ENCODE measurements around the gene CDNF. TPM values are rescaled to one million over a fixed set of nuclear protein-coding genes. Genes with fewer than 3 reads are reported as not detected.

Gene CDNF
- polyA plus RNA-seq, 1 experiment, result 1.7 TPM

GRCh38 chr10:14858338-14858960 is 20.6 kb upstream of the CDNF start:
- H3K27me3 ChIP-seq (ENCODE audit: control insufficient read depth, insufficient read depth, low read length), result no peaks in the 10 kb centered on the region
- no peak for TF ChIP-seq CTCF (IDR thresholded peaks at IDR 0.05; ENCODE audit: low read depth, low read length)
- no peak overlapping the region for H3K4me3 ChIP-seq (ENCODE audit: low read depth, low read length)
- CTCF ChIA-PET, result no interaction called here
- DNase-seq (ENCODE audit: low read depth, low spot score), result no peak
- no peaks in the 10 kb centered on the region for H3K9me3 ChIP-seq (ENCODE audit: control insufficient read depth, insufficient read depth, low read length)
- H3K27ac ChIP-seq (ENCODE audit: low read depth, low read length), result no peak overlapping the region
- POLR2A ChIA-PET, result no interaction called here

- ChIA-PET POLR2A (no interaction called here), CTCF (no interaction called here)
- no peak overlapping the region for H3K27ac ChIP-seq (ENCODE audit: low read depth, low read length)
- H3K9me3 ChIP-seq (ENCODE audit: control insufficient read depth, insufficient read depth, low read length), result no peaks in the 10 kb centered on the region
- no peaks in the 10 kb centered on the region for H3K27me3 ChIP-seq (ENCODE audit: control insufficient read depth, insufficient read depth, low read length)
- H3K4me3 ChIP-seq (ENCODE audit: low read depth, low read length), result no peak overlapping the region
- no peak for TF ChIP-seq CTCF (IDR thresholded peaks at IDR 0.05; ENCODE audit: low read depth, low read length)
- DNase-seq (ENCODE audit: low read depth, low spot score), result no peak
Measured at GRCh38 chr10:14855453-14855852, 17.6 kb upstream of the CDNF start.

GRCh38 chr10:14852236-14852635 is 14.4 kb upstream of the CDNF start:
- no peak for TF ChIP-seq CTCF (IDR thresholded peaks at IDR 0.05; ENCODE audit: low read depth, low read length)
- Histone ChIP-seq H3K27ac (ENCODE audit: low read depth, low read length) (no peak overlapping the region), H3K27me3 (ENCODE audit: control insufficient read depth, insufficient read depth, low read length) (no peaks in the 10 kb centered on the region), H3K4me3 (ENCODE audit: low read depth, low read length) (no peak overlapping the region), H3K9me3 (ENCODE audit: control insufficient read depth, insufficient read depth, low read length) (no peaks in the 10 kb centered on the region)
- ChIA-PET POLR2A (interaction anchor here (0.6 kb wide), 1 partner anchor 263 kb away, joined by 3 read pairs; no protein-coding TSS in a partner anchor), CTCF (interaction anchor here (1.2 kb wide), 1 partner anchor 29 kb away, joined by 4 read pairs; no protein-coding TSS in a partner anchor)
- no peak for DNase-seq (ENCODE audit: low read depth, low spot score)

- Histone ChIP-seq H3K27ac (ENCODE audit: low read depth, low read length) (no peak overlapping the region), H3K27me3 (ENCODE audit: control insufficient read depth, insufficient read depth, low read length) (no peaks in the 10 kb centered on the region), H3K4me3 (ENCODE audit: low read depth, low read length) (no peak overlapping the region), H3K9me3 (ENCODE audit: control insufficient read depth, insufficient read depth, low read length) (no peaks in the 10 kb centered on the region)
- no peak for DNase-seq (ENCODE audit: low read depth, low spot score)
- no peak for TF ChIP-seq CTCF (IDR thresholded peaks at IDR 0.05; ENCODE audit: low read depth, low read length)
- ChIA-PET CTCF (interaction anchor here (1.1 kb wide), 1 partner anchor 399 kb away, joined by 3 read pairs; no protein-coding TSS in a partner anchor), POLR2A (interaction anchor here (0.7 kb wide), 1 partner anchor 1626 kb away, joined by 3 read pairs; no protein-coding TSS in a partner anchor)
Measured at GRCh38 chr10:14844948-14845347, 7.1 kb upstream of the CDNF start.

GRCh38 chr10:14843327-14843988 is 5.6 kb upstream of the CDNF start:
- no peak for DNase-seq (ENCODE audit: low read depth, low spot score)
- Histone ChIP-seq H3K4me3 (ENCODE audit: low read depth, low read length) (no peak overlapping the region), H3K9me3 (ENCODE audit: control insufficient read depth, insufficient read depth, low read length) (peaks cover 4% of the 10 kb centered on the region; the same call in 1 of the 2 replicates), H3K27me3 (ENCODE audit: control insufficient read depth, insufficient read depth, low read length) (no peaks in the 10 kb centered on the region), H3K27ac (ENCODE audit: low read depth, low read length) (no peak overlapping the region)
- no peak for TF ChIP-seq CTCF (IDR thresholded peaks at IDR 0.05; ENCODE audit: low read depth, low read length)
- ChIA-PET CTCF (interaction anchor here (0.5 kb wide), 1 partner anchor 658 kb away, joined by 4 read pairs; no protein-coding TSS in a partner anchor), POLR2A (no interaction called here)
